Mesendoderm (in vitro differentiated cells): ENCODE measurements around the gene LRIG1.

Source experiments
- DNase-seq: peaks from one replicate; pipeline ENCODE4 v3.0.0; 2013
- H2AK5ac ChIP-seq: 2 replicates; pipeline ENCODE4 v1.6.1; 2013; ENCODE audit warnings: low read length, inconsistent platforms
- H2BK120ac ChIP-seq: 2 replicates; pipeline ENCODE4 v1.6.1; 2013; ENCODE audit warnings: low read depth, mild to moderate bottlenecking, low read length, moderate library complexity, mixed read lengths
- H2BK15ac ChIP-seq: replicated peaks from 2 replicates; pipeline ENCODE4 v1.6.1; 2013; ENCODE audit warnings: low read depth, mild to moderate bottlenecking, moderate library complexity
- H2BK5ac ChIP-seq: 2 replicates; pipeline ENCODE4 v1.6.1; 2013; ENCODE audit warnings: low read length, inconsistent platforms
- H3K18ac ChIP-seq: 2 replicates; pipeline ENCODE4 v1.6.1; 2013; ENCODE audit warnings: mild to moderate bottlenecking, low read length, mixed read lengths
- H3K23ac ChIP-seq: one replicate; pipeline ENCODE4 v1.6.1; 2013; ENCODE audit warnings: low read length
- H3K27ac ChIP-seq: 2 replicates; pipeline ENCODE4 v1.5.1; 2013; ENCODE audit warnings: low read depth, mild to moderate bottlenecking, inconsistent platforms, low read length, moderate library complexity
- H3K27me3 ChIP-seq: 2 replicates; pipeline ENCODE4 v1.6.1; 2013; ENCODE audit warnings: low read length, control low read depth, mild to moderate bottlenecking, inconsistent platforms; ENCODE audit not compliant: insufficient read depth, poor library complexity
- H3K36me3 ChIP-seq: 2 replicates; pipeline ENCODE4 v1.6.1; 2013; ENCODE audit warnings: low read length, inconsistent platforms; ENCODE audit not compliant: control insufficient read depth, insufficient read depth
- H3K4ac ChIP-seq: one replicate; pipeline ENCODE4 v1.6.1; 2013; ENCODE audit warnings: low read depth, mild to moderate bottlenecking, low read length, moderate library complexity
- H3K4me1 ChIP-seq: 2 replicates; pipeline ENCODE4 v1.6.1; 2013; ENCODE audit warnings: low read depth, low read length, inconsistent platforms; ENCODE audit not compliant: control insufficient read depth
- H3K4me2 ChIP-seq: 2 replicates; pipeline ENCODE4 v1.6.1; 2013; ENCODE audit warnings: low read length
- H3K4me3 ChIP-seq: 2 replicates; pipeline ENCODE4 v1.5.1; 2013; ENCODE audit warnings: mild to moderate bottlenecking, low read length
- H3K56ac ChIP-seq: one replicate; pipeline ENCODE4 v1.6.1; 2013; ENCODE audit warnings: low read length
- H3K79me1 ChIP-seq: 2 replicates; pipeline ENCODE4 v1.6.1; 2013; ENCODE audit warnings: low read length, inconsistent platforms
- H3K79me2 ChIP-seq: 2 replicates; pipeline ENCODE4 v1.6.1; 2013; ENCODE audit warnings: mild to moderate bottlenecking, low read length; ENCODE audit not compliant: control insufficient read depth, insufficient read depth
- H3K9ac ChIP-seq: 2 replicates; pipeline ENCODE4 v1.6.1; 2013; ENCODE audit warnings: low read length, inconsistent platforms
- H4K5ac ChIP-seq: one replicate; pipeline ENCODE4 v1.6.1; 2013; ENCODE audit warnings: low read length
- H4K8ac ChIP-seq: one replicate; pipeline ENCODE4 v1.6.1; 2013; ENCODE audit warnings: low read depth, mild to moderate bottlenecking, control low read depth, low read length, moderate library complexity
- WGBS: extraction: QIAGEN DNeasy Blood & Tissue Kit; methylation state at CpG from one replicate; pipeline ENCODE4 v1.1.7; 2013; ENCODE audit warnings: low lambda C conversion rate, missing lambda C conversion rate; ENCODE audit not compliant: insufficient coverage; ENCODE audit errors: extremely low coverage; 5-methylcytosine and 5-hydroxymethylcytosine counted together

Gene LRIG1

DNA sequence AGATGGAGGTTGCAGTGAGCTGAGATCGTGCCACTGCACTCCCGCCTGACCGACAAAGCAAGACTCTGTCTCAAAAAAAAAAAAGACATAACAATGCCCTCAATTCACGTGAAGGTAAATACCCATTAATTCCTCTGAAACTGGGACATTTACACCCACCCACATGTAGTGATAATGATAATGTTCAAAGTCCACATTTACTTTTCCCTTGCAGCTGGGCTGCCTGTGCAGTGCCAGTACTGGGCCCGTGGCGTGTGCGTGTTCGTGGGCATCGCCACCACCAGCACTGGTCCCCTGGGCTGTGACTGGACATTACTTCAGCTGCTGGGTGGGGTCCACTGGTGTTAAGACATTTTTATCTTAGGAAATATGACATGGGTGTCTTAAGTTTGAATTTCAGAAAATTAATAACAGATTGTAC is 156.4 kb downstream of the LRIG1 start:
- H3K4me1 ChIP-seq: no peaks in the 10 kb centered on the region
- no peaks in the 10 kb centered on the region for H3K27me3 ChIP-seq
- no peak overlapping the region for H3K4me3 ChIP-seq
- H3K23ac ChIP-seq: no peak overlapping the region
- no peak overlapping the region for H2BK5ac ChIP-seq
- no peak overlapping the region for H2BK120ac ChIP-seq
- no CpG with 5 or more reads among the region's 9 CpGs for WGBS
- no peak overlapping the region for H4K5ac ChIP-seq
- no peak overlapping the region for H2BK15ac ChIP-seq
- no peak overlapping the region for H3K18ac ChIP-seq
- no peak overlapping the region for H3K56ac ChIP-seq
- no peak for DNase-seq
- H3K4me2 ChIP-seq: no peak overlapping the region
- no peaks in the 10 kb centered on the region for H3K79me2 ChIP-seq
- no peaks in the 10 kb centered on the region for H3K79me1 ChIP-seq
- H2AK5ac ChIP-seq: no peak overlapping the region
- no peak overlapping the region for H3K4ac ChIP-seq
- no peak overlapping the region for H3K27ac ChIP-seq
- H3K36me3 ChIP-seq: no peaks in the 10 kb centered on the region
- H4K8ac ChIP-seq: no peak overlapping the region
- H3K9ac ChIP-seq: no peak overlapping the region

DNA sequence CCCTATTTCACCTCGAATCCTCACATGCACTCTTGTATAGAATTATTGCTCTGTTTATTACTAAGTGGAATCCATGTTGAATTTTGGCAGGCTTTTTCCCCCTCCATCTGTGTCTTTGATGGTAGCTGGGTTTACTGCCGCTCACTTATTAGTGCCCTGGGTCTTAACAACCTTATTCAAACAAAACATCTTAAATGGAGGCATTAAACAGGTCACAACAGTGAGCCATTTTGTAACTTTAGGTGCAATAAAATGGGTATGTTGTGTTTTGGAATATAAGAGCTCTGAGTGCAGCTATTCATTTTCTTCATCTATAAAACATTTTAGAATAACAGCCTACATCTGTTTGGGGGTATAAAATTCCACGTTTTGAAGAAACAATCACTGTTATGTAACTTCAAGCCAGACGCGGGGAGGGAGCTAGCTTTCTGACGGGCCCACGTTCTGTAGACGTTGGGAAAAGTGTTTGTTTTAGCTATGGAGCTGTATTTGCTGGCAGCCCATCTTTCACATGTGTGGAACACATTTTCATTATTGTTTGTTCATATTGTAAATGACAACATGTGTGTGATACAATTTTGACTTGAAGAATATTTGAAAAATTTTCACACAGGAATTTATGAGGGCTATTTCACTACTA is 158.0 kb downstream of the LRIG1 start:
- Histone ChIP-seq H2BK5ac (no peak overlapping the region), H3K4me1 (no peaks in the 10 kb centered on the region), H3K79me2 (no peaks in the 10 kb centered on the region), H3K18ac (no peak overlapping the region), H3K56ac (no peak overlapping the region), H2AK5ac (no peak overlapping the region), H3K27me3 (no peaks in the 10 kb centered on the region), H3K36me3 (no peaks in the 10 kb centered on the region), H3K4me2 (no peak overlapping the region), H3K27ac (no peak overlapping the region), H3K9ac (no peak overlapping the region), H3K23ac (no peak overlapping the region), H2BK15ac (no peak overlapping the region), H3K4me3 (no peak overlapping the region), H2BK120ac (no peak overlapping the region), H3K4ac (no peak overlapping the region), H4K5ac (no peak overlapping the region), H4K8ac (no peak overlapping the region), H3K79me1 (no peaks in the 10 kb centered on the region)
- DNase-seq: no peak
- WGBS: no CpG with 5 or more reads among the region's 8 CpGs

DNA sequence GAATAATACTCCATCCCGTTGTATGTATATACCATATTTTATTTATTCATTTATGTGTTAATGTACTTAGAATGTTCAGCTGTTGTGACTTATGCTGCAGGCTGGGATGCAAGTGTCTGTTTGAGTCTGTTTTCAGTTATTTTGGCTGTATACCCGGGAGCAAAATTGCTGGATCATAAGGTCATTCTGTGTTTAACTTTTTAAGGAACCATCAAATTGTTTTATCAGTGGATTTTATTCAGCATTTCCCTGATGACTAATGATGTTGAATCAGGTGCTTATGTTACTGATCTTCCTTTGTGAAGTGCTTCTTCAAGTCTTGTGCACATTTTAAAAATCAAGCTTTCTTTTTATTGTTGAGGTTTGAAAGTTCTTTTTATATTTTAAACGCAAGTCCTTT is 161.9 kb downstream of the LRIG1 start:
- Histone ChIP-seq H2BK15ac (no peak overlapping the region), H3K4me2 (no peak overlapping the region), H2BK120ac (no peak overlapping the region), H3K4ac (no peak overlapping the region), H2BK5ac (no peak overlapping the region), H3K79me1 (peaks cover 2% of the 10 kb centered on the region), H3K23ac (no peak overlapping the region), H3K18ac (no peak overlapping the region), H4K5ac (no peak overlapping the region), H3K56ac (no peak overlapping the region), H3K36me3 (no peaks in the 10 kb centered on the region), H3K27me3 (no peaks in the 10 kb centered on the region), H3K79me2 (no peaks in the 10 kb centered on the region), H4K8ac (no peak overlapping the region), H3K4me1 (no peaks in the 10 kb centered on the region), H3K27ac (no peak overlapping the region), H3K9ac (no peak overlapping the region), H3K4me3 (no peak overlapping the region), H2AK5ac (no peak overlapping the region)
- no CpG with 5 or more reads among the region's 3 CpGs for WGBS
- no peak for DNase-seq

DNA sequence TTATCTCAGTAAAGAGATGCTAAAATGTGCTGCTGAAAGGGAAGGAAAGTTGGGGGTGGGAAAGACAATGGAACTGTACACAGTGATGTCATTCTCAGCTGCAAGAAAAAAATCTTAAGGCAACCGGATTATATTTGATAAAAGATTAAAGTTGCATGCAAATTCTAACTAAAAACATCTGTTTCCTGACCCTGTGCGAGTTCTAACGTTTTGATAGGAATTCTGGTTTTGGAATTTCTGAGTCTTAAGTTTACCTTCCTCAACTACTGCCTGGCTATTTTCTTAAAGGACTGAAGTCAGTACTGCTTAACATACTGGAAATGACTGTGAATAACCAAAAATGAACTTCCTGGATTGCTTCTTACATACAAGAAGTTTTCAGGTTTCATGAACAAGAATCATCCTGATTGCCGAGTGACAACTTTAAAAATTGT is 164.5 kb downstream of the LRIG1 start:
- Histone ChIP-seq H2AK5ac (no peak overlapping the region), H3K4me2 (no peak overlapping the region), H3K23ac (no peak overlapping the region), H4K8ac (no peak overlapping the region), H3K79me2 (no peaks in the 10 kb centered on the region), H2BK120ac (no peak overlapping the region), H3K4ac (no peak overlapping the region), H2BK15ac (no peak overlapping the region), H3K4me3 (no peak overlapping the region), H3K4me1 (no peaks in the 10 kb centered on the region), H4K5ac (no peak overlapping the region), H3K27ac (no peak overlapping the region), H3K9ac (no peak overlapping the region), H3K79me1 (peaks cover 2% of the 10 kb centered on the region), H2BK5ac (no peak overlapping the region), H3K27me3 (no peaks in the 10 kb centered on the region), H3K36me3 (no peaks in the 10 kb centered on the region), H3K56ac (no peak overlapping the region), H3K18ac (no peak overlapping the region)
- WGBS: no CpG with 5 or more reads among the region's 4 CpGs
- no peak for DNase-seq

DNA sequence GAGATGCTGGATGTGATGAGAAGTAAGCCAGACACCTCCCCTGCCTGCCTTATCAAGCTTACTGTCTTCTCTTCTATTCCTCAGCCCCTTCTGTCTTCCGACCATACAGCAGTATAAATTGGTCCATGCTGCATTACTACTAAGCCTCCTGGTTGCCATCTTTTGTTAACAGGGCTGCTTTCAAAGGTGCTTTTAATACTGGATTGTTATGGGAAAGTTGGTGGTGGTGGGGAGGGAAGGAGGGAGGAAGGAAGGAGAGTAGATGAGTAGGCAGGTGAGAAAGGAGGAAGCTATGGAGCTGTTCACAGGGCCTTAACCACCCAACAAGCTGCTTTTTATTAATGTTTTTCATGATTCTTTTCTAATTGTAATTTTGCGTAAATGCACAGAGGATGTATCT is 165.2 kb downstream of the LRIG1 start:
- Histone ChIP-seq H3K4ac (no peak overlapping the region), H3K4me1 (no peaks in the 10 kb centered on the region), H4K8ac (no peak overlapping the region), H2BK120ac (no peak overlapping the region), H2BK5ac (no peak overlapping the region), H3K4me3 (no peak overlapping the region), H4K5ac (no peak overlapping the region), H2BK15ac (no peak overlapping the region), H3K56ac (no peak overlapping the region), H3K27ac (no peak overlapping the region), H3K18ac (no peak overlapping the region), H3K9ac (no peak overlapping the region), H3K79me2 (no peaks in the 10 kb centered on the region), H3K79me1 (peaks cover 2% of the 10 kb centered on the region), H2AK5ac (no peak overlapping the region), H3K23ac (no peak overlapping the region), H3K4me2 (no peak overlapping the region), H3K36me3 (no peaks in the 10 kb centered on the region), H3K27me3 (no peaks in the 10 kb centered on the region)
- no CpG with 5 or more reads among the region's 2 CpGs for WGBS
- no peak for DNase-seq
